G401 (cell line): Measurements from ENCODE around the gene RBM44. TPM values are rescaled to one million over a fixed set of nuclear protein-coding genes. Genes with fewer than 3 reads are reported as not detected.
A peak's percentile ranks its signal among the peaks of the same experiment; 100 is the strongest.
"Not testable (repeated sequence)": the region's sequence is repeated elsewhere in the genome, so short reads cannot be mapped to it uniquely, and the experiment has no call there.

Experiments used
- DNase-seq: peaks from one replicate; pipeline ENCODE4 v3.0.0-alpha.2; 2015; ENCODE audit warnings: low spot score
- in situ Hi-C: cut with HindIII; loops from 2 replicates; pipeline ENCODE4 v1.10.0; 2016; ENCODE audit warnings: low sequenced_read_pairs, mixed read lengths
- total RNA-seq: library from RNA; depleted of rRNA; stranded (reverse); fragments of >200 nt; shearing (Covaris generic); gene quantifications from 2 replicates; pipeline ENCODE4 v1.2.3, GENCODE V29; 2014

Gene RBM44
- total RNA-seq, 1 experiment from 2014 or later = 0.10 TPM

GRCh38 chr2:237830522-237830921, 31.9 kb downstream of the RBM44 start:
- in situ Hi-C loops = no loop called here
- DNase-seq = no peak

- DNase-seq = no peak
- in situ Hi-C loops = no loop called here
These were observed 35.0 kb downstream of the RBM44 start for GRCh38 chr2:237833546-237833945.

- DNase-seq = no peak
- in situ Hi-C loops = no loop called here
These were observed 36.8 kb downstream of the RBM44 start for GRCh38 chr2:237835372-237835771.

GRCh38 chr2:237841051-237841450, 42.5 kb downstream of the RBM44 start:
- DNase-seq = no peak
- in situ Hi-C loops = no loop called here

- DNase-seq, in situ Hi-C loops: not testable (repeated sequence)
These were observed 50.4 kb downstream of the RBM44 start for GRCh38 chr2:237848940-237849339.

- in situ Hi-C loops = no loop called here
- DNase-seq = no peak
These were observed 55.7 kb downstream of the RBM44 start for GRCh38 chr2:237854295-237854694.

- DNase-seq = no peak
- in situ Hi-C loops = no loop called here
These were observed 59.2 kb downstream of the RBM44 start for GRCh38 chr2:237857791-237858190.

- DNase-seq = peak; percentile 82
These were observed 59.9 kb downstream of the RBM44 start for GRCh38 chr2:237858294-237859081.

GRCh38 chr2:237859082-237859433, 60.5 kb downstream of the RBM44 start:
- DNase-seq = no peak
- in situ Hi-C loops = no loop called here

More at GRCh38 chr2:237858294-237859081, 59.9 kb downstream of the RBM44 start:
- in situ Hi-C loops = no loop called here

- in situ Hi-C loops = no loop called here
- DNase-seq = peak; percentile 48
These were observed 61.1 kb downstream of the RBM44 start, which contains the start of gene RAMP1 for GRCh38 chr2:237859533-237860272. Gene RAMP1, plus strand, starts transcription at chr2:237859623. Its CDS starts 53 bp downstream, at chr2:237859676.

GRCh38 chr2:237860273-237860935, 61.8 kb downstream of the RBM44 start:
- no peak for DNase-seq
- in situ Hi-C loops = no loop called here

GRCh38 chr2:237861875-237862527, 63.4 kb downstream of the RBM44 start:
- no peak for DNase-seq
- in situ Hi-C loops = no loop called here

- in situ Hi-C loops = no loop called here
- no peak for DNase-seq
These were observed 63.9 kb downstream of the RBM44 start for GRCh38 chr2:237862528-237862895.

- in situ Hi-C loops = no loop called here
- no peak for DNase-seq
These were observed 64.5 kb downstream of the RBM44 start for GRCh38 chr2:237863102-237863511.

GRCh38 chr2:237863689-237864443, 65.3 kb downstream of the RBM44 start:
- DNase-seq = no peak
- in situ Hi-C loops = no loop called here

GRCh38 chr2:237864444-237864931, 65.9 kb downstream of the RBM44 start:
- DNase-seq = no peak
- in situ Hi-C loops = no loop called here

- in situ Hi-C loops = no loop called here
These were observed 66.5 kb downstream of the RBM44 start for GRCh38 chr2:237864940-237865622.

GRCh38 chr2:237865623-237866041, 67.1 kb downstream of the RBM44 start:
- in situ Hi-C loops = no loop called here
- no peak for DNase-seq

More at GRCh38 chr2:237864940-237865622, 66.5 kb downstream of the RBM44 start:
- no peak for DNase-seq
